Hepatocyte (in vitro differentiated cells): Measurements from ENCODE around the gene TAF5. TPM values are rescaled to one million over a fixed set of nuclear protein-coding genes. Genes with fewer than 3 reads are reported as not detected.
A peak's percentile ranks its signal among the peaks of the same experiment; 100 is the strongest.

Experiments used
- DNase-seq: peaks from one replicate; pipeline ENCODE4 v3.0.0-alpha.2; 2016; ENCODE audit warnings: low spot score
- H2AFZ ChIP-seq: fragments of 200-600 bp; sonication (generic); 2 replicates; pipeline ENCODE4 v1.6.0; 2016; ENCODE audit warnings: antibody characterized with exemption, mild to moderate bottlenecking
- H3K27ac ChIP-seq: fragments of 200-600 bp; sonication (generic); 2 replicates; pipeline ENCODE4 v1.5.1; 2016; ENCODE audit warnings: mild to moderate bottlenecking
- H3K27me3 ChIP-seq: fragments of 200-600 bp; sonication (generic); 2 replicates; pipeline ENCODE4 v1.6.1; 2016
- H3K36me3 ChIP-seq: fragments of 200-600 bp; sonication (generic); replicated peaks from 2 replicates; pipeline ENCODE4 v1.5.1; 2016; ENCODE audit warnings: low read depth; ENCODE audit not compliant: insufficient read depth
- H3K4me1 ChIP-seq: fragments of 200-600 bp; sonication (generic); 2 replicates; pipeline ENCODE4 v1.5.1; 2016; ENCODE audit warnings: mild to moderate bottlenecking, moderate library complexity; ENCODE audit not compliant: insufficient read depth
- H3K4me2 ChIP-seq: fragments of 200-600 bp; sonication (generic); 2 replicates; pipeline ENCODE4 v1.6.0; 2016
- H3K4me3 ChIP-seq: fragments of 200-600 bp; sonication (generic); 2 replicates; pipeline ENCODE4 v1.5.1; 2016; ENCODE audit warnings: mild to moderate bottlenecking
- H3K79me2 ChIP-seq: fragments of 200-600 bp; sonication (generic); 2 replicates; pipeline ENCODE4 v1.6.0; 2017; ENCODE audit warnings: mild to moderate bottlenecking
- H3K9me2 ChIP-seq: fragments of 200-600 bp; sonication (generic); replicated peaks from 2 replicates; pipeline ENCODE4 v1.6.0; 2017; ENCODE audit warnings: mild to moderate bottlenecking; ENCODE audit not compliant: insufficient read depth
- H3K9me3 ChIP-seq: fragments of 200-600 bp; sonication (generic); 2 replicates; pipeline ENCODE4 v1.5.1; 2016; ENCODE audit warnings: low read depth, mild to moderate bottlenecking
- H4K20me1 ChIP-seq: fragments of 200-600 bp; sonication (generic); 2 replicates; pipeline ENCODE4 v1.6.0; 2016; ENCODE audit warnings: mild to moderate bottlenecking; ENCODE audit not compliant: insufficient read depth, poor library complexity, severe bottlenecking
- CTCF ChIP-seq: fragments of 200-600 bp; sonication (generic); IDR thresholded peaks from 2 replicates; pipeline ENCODE4 v1.5.1; 2016; ENCODE audit warnings: antibody characterized with exemption, mild to moderate bottlenecking; ENCODE audit not compliant: poor library complexity
- EZH2 ChIP-seq: fragments of 200-600 bp; sonication (generic); IDR thresholded peaks from 2 replicates; pipeline ENCODE4 v1.6.1; 2016; ENCODE audit warnings: antibody characterized with exemption, mild to moderate bottlenecking, borderline replicate concordance
- EZH2phosphoT487 ChIP-seq: fragments of 200-600 bp; sonication (generic); IDR thresholded peaks from one replicate; pipeline ENCODE4 v1.6.1; 2018; ENCODE audit warnings: antibody characterized with exemption, mild to moderate bottlenecking, low read depth, moderate library complexity; ENCODE audit not compliant: unreplicated experiment, severe bottlenecking
- WGBS: methylation state at CpG from one replicate; pipeline ENCODE4 v1.1.6; 2016; ENCODE audit warnings: low lambda C conversion rate; ENCODE audit errors: missing lambda C conversion rate; 5-methylcytosine and 5-hydroxymethylcytosine counted together
- microRNA counts: library from miRNA; unstranded; fragments of <30 nt; microRNA quantifications from one replicate; lab custom pipeline; 2017
- microRNA-seq: library from miRNA; unstranded; fragments of <30 nt; microRNA quantifications from one replicate; pipeline ENCODE4, GENCODE V29; 2017
- polyA plus RNA-seq: library from polyadenylated mRNA; unstranded; fragments of >200 nt; fragmentation: Nextera tagmentation; extraction: Ambion mirVana; gene quantifications from 2 replicates; pipeline ENCODE4 v1.2.1, GENCODE V29; 2016
- total RNA-seq: library from RNA; depleted of rRNA; stranded (reverse); fragments of >200 nt; gene quantifications from 2 replicates; pipeline ENCODE4 v1.2.3, GENCODE V29; 2014

Gene TAF5
- total and polyA plus RNA-seq, 2 experiments from 2014 or later = 5.4 to 6.6 TPM

GRCh38 chr10:103429647-103430046 is 61.9 kb downstream of the TAF5 start:
- no peaks in the 10 kb centered on the region for H3K9me2 ChIP-seq

GRCh38 chr10:103431902-103432301 is 64.1 kb downstream of the TAF5 start:
- no peak overlapping the region for H3K4me3 ChIP-seq
- no peak for TF ChIP-seq EZH2
- TF ChIP-seq CTCF = no peak
- no peak for TF ChIP-seq EZH2phosphoT487
- no peaks in the 10 kb centered on the region for H3K27me3 ChIP-seq
- H3K27ac ChIP-seq = no peak overlapping the region
- no peak for DNase-seq
- H3K9me2 ChIP-seq = no peaks in the 10 kb centered on the region
- 66% methylated on average over 8 of the region's 8 CpGs for WGBS
- no peak overlapping the region for H3K4me2 ChIP-seq
- no peaks in the 10 kb centered on the region for H3K9me3 ChIP-seq
- no peaks in the 10 kb centered on the region for H3K36me3 ChIP-seq
- H3K4me1 ChIP-seq = no peaks in the 10 kb centered on the region
- no peak overlapping the region for H2AFZ ChIP-seq
- H4K20me1 ChIP-seq = no peaks in the 10 kb centered on the region
- no peaks in the 10 kb centered on the region for H3K79me2 ChIP-seq

More at GRCh38 chr10:103429647-103430046, 61.9 kb downstream of the TAF5 start:
- no peaks in the 10 kb centered on the region for H4K20me1 ChIP-seq
- no peak overlapping the region for H3K4me2 ChIP-seq
- no peak overlapping the region for H3K27ac ChIP-seq
- WGBS = 95% methylated on average over 5 of the region's 5 CpGs
- TF ChIP-seq EZH2phosphoT487 (no peak), CTCF (no peak), EZH2 (no peak)
- no peak overlapping the region for H3K4me3 ChIP-seq
- H3K79me2 ChIP-seq = no peaks in the 10 kb centered on the region
- DNase-seq = no peak
- no peaks in the 10 kb centered on the region for H3K36me3 ChIP-seq
- no peaks in the 10 kb centered on the region for H3K4me1 ChIP-seq
- H3K27me3 ChIP-seq = no peaks in the 10 kb centered on the region
- no peak overlapping the region for H2AFZ ChIP-seq
- no peaks in the 10 kb centered on the region for H3K9me3 ChIP-seq

DNA sequence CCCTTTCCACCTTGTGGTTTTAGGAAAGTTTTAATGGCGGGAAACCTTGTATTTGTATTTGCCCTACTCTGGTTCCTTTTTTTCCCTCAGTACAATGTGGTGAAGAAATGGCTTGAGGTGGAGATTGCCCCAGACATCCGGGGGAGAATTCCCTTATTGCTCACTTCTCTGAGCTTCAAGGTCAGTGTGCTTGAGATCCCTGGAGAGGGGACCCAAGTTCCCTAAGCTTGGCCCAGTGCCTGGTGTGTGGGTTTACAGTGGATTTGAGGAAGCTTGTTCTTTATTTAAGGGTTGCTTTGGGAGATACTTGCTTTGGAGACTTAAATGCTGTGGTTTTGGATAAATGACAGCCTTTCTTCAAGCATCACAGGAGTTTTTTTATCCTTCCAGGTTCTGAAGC is 66.1 kb downstream of the TAF5 start:
- no peaks in the 10 kb centered on the region for H3K36me3 ChIP-seq

More for the DNA sequence above, 66.1 kb downstream of the TAF5 start:
- 93% methylated on average over 2 of the region's 2 CpGs for WGBS
- Histone ChIP-seq H2AFZ (no peak overlapping the region), H3K27ac (no peak overlapping the region), H3K9me2 (no peaks in the 10 kb centered on the region), H3K27me3 (no peaks in the 10 kb centered on the region), H3K4me3 (no peak overlapping the region), H3K79me2 (no peaks in the 10 kb centered on the region), H3K9me3 (no peaks in the 10 kb centered on the region), H3K4me2 (no peak overlapping the region), H4K20me1 (no peaks in the 10 kb centered on the region), H3K4me1 (no peaks in the 10 kb centered on the region)
- DNase-seq = no peak
- no peak for TF ChIP-seq CTCF
- no peak for TF ChIP-seq EZH2
- TF ChIP-seq EZH2phosphoT487 = no peak

MicroRNAs encoded within 50 kb of the gene (microRNA counts, 767-probe panel; counts per million panel counts)
- not detected for microRNA hsa-miR-1307-3p (lab: Ali Mortazavi, UCI)

Small RNA genes within 50 kb of the gene (microRNA-seq; reads per million reads assigned to microRNA genes)
- gene MIR1307 = 6,160 reads per million, percentile 92 among the genes with 10 or more reads in this experiment

Other genes with a start within 250 kb of the TAF5 start
- gene NT5C2, start 174.7 kb upstream of the TAF5 start, total RNA-seq = 50.7 and 58.7 TPM in 2 replicates
- gene NT5C2, start 174.7 kb upstream of the TAF5 start, polyA plus RNA-seq = 49.2 and 52.0 TPM in 2 replicates
- gene RPEL1, start 122.1 kb upstream of the TAF5 start, total RNA-seq = 0.10 TPM in 1 of 2 replicates, not detected in the other
- gene RPEL1, start 122.1 kb upstream of the TAF5 start, polyA plus RNA-seq = not detected in 2 replicates
- 0.16 and 0.93 TPM in 2 replicates for gene INA, start 90.8 kb upstream of the TAF5 start, total RNA-seq
- 0.71 TPM in 1 of 2 replicates, not detected in the other for gene INA, start 90.8 kb upstream of the TAF5 start, polyA plus RNA-seq
- gene PCGF6, start 16.8 kb upstream of the TAF5 start, total RNA-seq = 9.0 and 12.6 TPM in 2 replicates
- gene PCGF6, start 16.8 kb upstream of the TAF5 start, polyA plus RNA-seq = 5.7 and 7.7 TPM in 2 replicates
- gene ATP5MK, start 28.5 kb downstream of the TAF5 start, total RNA-seq = 408 and 516 TPM in 2 replicates
- gene ATP5MK, start 28.5 kb downstream of the TAF5 start, polyA plus RNA-seq = 617 and 647 TPM in 2 replicates
- gene PDCD11, start 28.6 kb downstream of the TAF5 start, total RNA-seq = 15.5 and 17.3 TPM in 2 replicates
- 9.9 and 14.8 TPM in 2 replicates for gene PDCD11, start 28.6 kb downstream of the TAF5 start, polyA plus RNA-seq
- gene CALHM2, start 84.4 kb downstream of the TAF5 start, total RNA-seq = 2.1 and 3.2 TPM in 2 replicates
- gene CALHM2, start 84.4 kb downstream of the TAF5 start, polyA plus RNA-seq = 5.5 and 7.9 TPM in 2 replicates
- gene CALHM1, start 90.9 kb downstream of the TAF5 start, total RNA-seq = not detected in 2 replicates
- 0.11 TPM in 1 of 2 replicates, not detected in the other for gene CALHM1, start 90.9 kb downstream of the TAF5 start, polyA plus RNA-seq
- not detected in 2 replicates for gene CALHM3, start 111.3 kb downstream of the TAF5 start, total RNA-seq
- not detected in 2 replicates for gene CALHM3, start 111.3 kb downstream of the TAF5 start, polyA plus RNA-seq
- 3.6 and 4.6 TPM in 2 replicates for gene NEURL1, start 125.7 kb downstream of the TAF5 start, total RNA-seq
- 2.3 and 4.2 TPM in 2 replicates for gene NEURL1, start 125.7 kb downstream of the TAF5 start, polyA plus RNA-seq